Fibroblast of lung (primary cell): ENCODE results near the gene FRMD1. TPM values are rescaled to one million over a fixed set of nuclear protein-coding genes. Genes with fewer than 3 reads are reported as not detected.

Experiments
- DNase-seq, 2 donors: peaks; one replicate each; pipeline versions ENCODE4 v3.0.0 to v3.0.0-alpha.2; 2010; ENCODE audit warnings: low read depth in 2 of 2
- H2AFZ ChIP-seq: 2 replicates; pipeline ENCODE4 v1.5.1; 2012; ENCODE audit warnings: low read length, control low read depth, inconsistent platforms
- H3K27ac ChIP-seq: 2 replicates; pipeline ENCODE4 v1.5.1; 2011; ENCODE audit warnings: low read length, control low read depth; ENCODE audit not compliant: insufficient read depth
- H3K27me3 ChIP-seq: 2 replicates; pipeline ENCODE4 v1.5.1; 2011; ENCODE audit warnings: mild to moderate bottlenecking, low read length; ENCODE audit not compliant: control insufficient read depth, insufficient read depth
- H3K36me3 ChIP-seq: 2 replicates; pipeline ENCODE4 v1.5.1; 2011; ENCODE audit warnings: low read length; ENCODE audit not compliant: control insufficient read depth, insufficient read depth
- H3K4me1 ChIP-seq: 2 replicates; pipeline ENCODE4 v1.5.1; 2011; ENCODE audit warnings: low read length; ENCODE audit not compliant: control insufficient read depth, insufficient read depth; ENCODE audit errors: extremely low read depth
- H3K4me2 ChIP-seq: 2 replicates; pipeline ENCODE4 v1.5.1; 2011; ENCODE audit warnings: low read length, control low read depth; ENCODE audit not compliant: insufficient read depth; ENCODE audit errors: extremely low read depth
- H3K4me3 ChIP-seq, 4 experiments: fragments of 200-600 bp in 1 of 4; sonication (generic) in 1 of 4; replicated peaks in 1 of 4; 2 replicates each; pipeline ENCODE4 v1.5.1; 2011 to 2016; ENCODE audit warnings: low read length in 4 of 4, low read depth in 3 of 4, mild to moderate bottlenecking in 3 of 4, control low read depth in 2 of 4, inconsistent platforms in 1 of 4, mixed read lengths in 1 of 4; ENCODE audit not compliant: insufficient read depth in 1 of 4; ENCODE audit errors: control extremely low read depth in 1 of 4
- H3K79me2 ChIP-seq: 2 replicates; pipeline ENCODE4 v1.5.1; 2012; ENCODE audit warnings: mild to moderate bottlenecking, low read length, inconsistent platforms; ENCODE audit not compliant: control insufficient read depth, insufficient read depth
- H3K9ac ChIP-seq: 2 replicates; pipeline ENCODE4 v1.5.1; 2011; ENCODE audit warnings: mild to moderate bottlenecking, low read length, control low read depth; ENCODE audit not compliant: insufficient read depth
- H3K9me3 ChIP-seq: 2 replicates; pipeline ENCODE4 v1.5.1; 2012; ENCODE audit warnings: low read depth, low read length; ENCODE audit not compliant: control insufficient read depth, insufficient read depth
- H4K20me1 ChIP-seq: 2 replicates; pipeline ENCODE4 v1.5.1; 2011; ENCODE audit warnings: low read length; ENCODE audit not compliant: control insufficient read depth, insufficient read depth; ENCODE audit errors: extremely low read depth
- CTCF ChIP-seq, 2 donors: IDR thresholded peaks in 1 of 2; conservative IDR thresholded peaks in 1 of 2; 1 replicate in 1 of 2; 2 replicates in 1 of 2; pipeline ENCODE4 v1.5.1; 2011 to 2012; ENCODE audit warnings: low read length in 2 of 2, control low read depth in 1 of 2, inconsistent platforms in 1 of 2, low read depth in 1 of 2, mild to moderate bottlenecking in 1 of 2
- EZH2 ChIP-seq: IDR thresholded peaks from 2 replicates; pipeline ENCODE4 v1.5.1; 2012; ENCODE audit warnings: low read length, control low read depth, mild to moderate bottlenecking; ENCODE audit errors: missing control alignments
- polyA plus RNA-seq, 2 donors: library from polyadenylated mRNA; depleted of rRNA in 1 of 2; stranded (reverse) in 1 of 2; unstranded in 1 of 2; fragments of >200 nt; gene quantifications; 2 replicates each; pipeline ENCODE4 v1.2.1, GENCODE V29; 2011 to 2012; ENCODE audit warnings: missing spikeins in 1 of 2
- total RNA-seq: library from RNA; depleted of rRNA; stranded (reverse); fragments of >200 nt; gene quantifications from 2 replicates; pipeline ENCODE4 v1.2.1, GENCODE V29; 2014

Gene FRMD1
- total and polyA plus RNA-seq, 2 donors (not counting 1 experiment from before 2014, with no cell fraction given): not detected

GRCh38 chr6:168096271-168096764, 17.3 kb upstream of the FRMD1 start:
- H3K79me2 ChIP-seq: no peaks in the 10 kb centered on the region
- no peak overlapping the region for H3K4me2 ChIP-seq
- no peak overlapping the region for H3K9ac ChIP-seq
- H3K4me3 ChIP-seq: no peak overlapping the region
- H3K4me1 ChIP-seq: no peaks in the 10 kb centered on the region
- TF ChIP-seq EZH2 (no peak), CTCF (conservative IDR thresholded peaks at IDR 0.05 in 1 of 2, IDR thresholded peaks at IDR 0.05 in 1 of 2; ENCODE audit: low read depth in 1 of 2, low read length in 2 of 2) (no peak)
- H3K9me3 ChIP-seq: no peaks in the 10 kb centered on the region
- H3K27me3 ChIP-seq: no peaks in the 10 kb centered on the region
- no peaks in the 10 kb centered on the region for H4K20me1 ChIP-seq
- no peak for DNase-seq
- H3K36me3 ChIP-seq: no peaks in the 10 kb centered on the region
- H2AFZ ChIP-seq: no peak overlapping the region
- no peak overlapping the region for H3K27ac ChIP-seq

GRCh38 chr6:168095716-168096250, 16.8 kb upstream of the FRMD1 start:
- TF ChIP-seq EZH2 (no peak), CTCF (conservative IDR thresholded peaks at IDR 0.05 in 1 of 2, IDR thresholded peaks at IDR 0.05 in 1 of 2; ENCODE audit: low read depth in 1 of 2, low read length in 2 of 2) (no peak)
- Histone ChIP-seq H4K20me1 (no peaks in the 10 kb centered on the region), H2AFZ (no peak overlapping the region), H3K79me2 (no peaks in the 10 kb centered on the region), H3K9ac (no peak overlapping the region), H3K9me3 (no peaks in the 10 kb centered on the region), H3K4me3 (no peak overlapping the region), H3K27me3 (no peaks in the 10 kb centered on the region), H3K4me2 (no peak overlapping the region), H3K4me1 (no peaks in the 10 kb centered on the region), H3K27ac (no peak overlapping the region), H3K36me3 (no peaks in the 10 kb centered on the region)
- no peak for DNase-seq

GRCh38 chr6:168095171-168095691, 16.2 kb upstream of the FRMD1 start:
- Histone ChIP-seq H4K20me1 (no peaks in the 10 kb centered on the region), H3K27me3 (no peaks in the 10 kb centered on the region), H3K27ac (no peak overlapping the region), H3K4me1 (no peaks in the 10 kb centered on the region), H3K4me2 (no peak overlapping the region), H3K79me2 (no peaks in the 10 kb centered on the region), H3K9ac (no peak overlapping the region), H3K36me3 (no peaks in the 10 kb centered on the region), H3K4me3 (no peak overlapping the region), H3K9me3 (no peaks in the 10 kb centered on the region), H2AFZ (no peak overlapping the region)
- DNase-seq: no peak
- TF ChIP-seq CTCF (conservative IDR thresholded peaks at IDR 0.05 in 1 of 2, IDR thresholded peaks at IDR 0.05 in 1 of 2; ENCODE audit: low read depth in 1 of 2, low read length in 2 of 2): no peak
- no peak for TF ChIP-seq EZH2
